ENCODE data around the gene LCK. TPM values are rescaled to one million over a fixed set of nuclear protein-coding genes. Genes with fewer than 3 reads are reported as not detected.

LCK gene
- total RNA-seq, 1 experiment from 2014 or later = 51.0 TPM

DNA sequence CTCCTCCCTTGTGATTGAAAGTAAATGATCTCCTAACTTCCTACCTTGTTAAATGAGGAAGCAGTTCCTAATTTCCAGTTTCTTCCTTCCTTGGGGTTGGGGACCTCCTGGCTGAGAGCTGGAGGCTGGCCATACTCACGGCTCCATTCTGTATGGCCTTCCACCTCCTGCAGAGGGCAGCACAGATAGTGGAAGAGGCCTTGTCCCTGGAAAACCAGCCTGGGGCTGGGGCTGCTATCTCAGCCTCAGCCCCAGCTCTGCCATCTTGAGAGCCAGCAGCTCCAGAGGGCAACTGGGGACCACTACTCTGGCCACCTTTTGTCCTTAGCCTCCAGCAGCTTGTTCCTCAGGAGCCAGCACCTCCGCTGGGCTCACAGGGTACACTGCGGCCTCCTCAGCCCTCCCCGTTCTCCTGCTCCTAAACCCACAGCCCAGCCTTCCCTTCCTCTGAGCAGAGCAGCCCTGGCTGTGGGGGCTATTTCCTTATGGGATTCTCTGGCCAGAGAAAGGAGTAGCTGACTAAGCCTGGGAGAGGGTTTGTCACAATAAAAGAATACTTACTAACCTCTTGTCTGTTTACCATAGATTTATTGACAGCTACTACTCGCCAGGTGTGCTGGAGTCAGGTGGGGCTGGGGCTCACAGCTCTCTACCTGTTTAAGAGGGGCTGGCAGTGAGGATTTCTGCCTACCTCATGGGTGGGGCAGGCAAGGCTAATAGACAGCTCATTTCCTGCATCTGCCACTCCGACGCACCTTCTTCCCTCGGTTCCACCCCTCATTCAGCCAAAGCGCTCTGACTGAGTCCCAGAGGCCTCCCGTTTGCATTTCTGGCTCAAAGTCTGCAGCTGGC lies 35.2 kb upstream of the LCK start:
- no peak overlapping the region for H3K4me3 Mint-ChIP-seq
- no peaks in the 10 kb centered on the region for H3K9me3 Mint-ChIP-seq
- TF ChIP-seq, protein P1, sequence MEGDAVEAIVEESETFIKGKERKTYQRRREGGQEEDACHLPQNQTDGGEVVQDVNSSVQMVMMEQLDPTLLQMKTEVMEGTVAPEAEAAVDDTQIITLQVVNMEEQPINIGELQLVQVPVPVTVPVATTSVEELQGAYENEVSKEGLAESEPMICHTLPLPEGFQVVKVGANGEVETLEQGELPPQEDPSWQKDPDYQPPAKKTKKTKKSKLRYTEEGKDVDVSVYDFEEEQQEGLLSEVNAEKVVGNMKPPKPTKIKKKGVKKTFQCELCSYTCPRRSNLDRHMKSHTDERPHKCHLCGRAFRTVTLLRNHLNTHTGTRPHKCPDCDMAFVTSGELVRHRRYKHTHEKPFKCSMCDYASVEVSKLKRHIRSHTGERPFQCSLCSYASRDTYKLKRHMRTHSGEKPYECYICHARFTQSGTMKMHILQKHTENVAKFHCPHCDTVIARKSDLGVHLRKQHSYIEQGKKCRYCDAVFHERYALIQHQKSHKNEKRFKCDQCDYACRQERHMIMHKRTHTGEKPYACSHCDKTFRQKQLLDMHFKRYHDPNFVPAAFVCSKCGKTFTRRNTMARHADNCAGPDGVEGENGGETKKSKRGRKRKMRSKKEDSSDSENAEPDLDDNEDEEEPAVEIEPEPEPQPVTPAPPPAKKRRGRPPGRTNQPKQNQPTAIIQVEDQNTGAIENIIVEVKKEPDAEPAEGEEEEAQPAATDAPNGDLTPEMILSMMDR (IDR thresholded peaks at IDR 0.05) = peak; percentile 62; the same call in 1 of the 2 replicates
- TF ChIP-seq, protein P2, sequence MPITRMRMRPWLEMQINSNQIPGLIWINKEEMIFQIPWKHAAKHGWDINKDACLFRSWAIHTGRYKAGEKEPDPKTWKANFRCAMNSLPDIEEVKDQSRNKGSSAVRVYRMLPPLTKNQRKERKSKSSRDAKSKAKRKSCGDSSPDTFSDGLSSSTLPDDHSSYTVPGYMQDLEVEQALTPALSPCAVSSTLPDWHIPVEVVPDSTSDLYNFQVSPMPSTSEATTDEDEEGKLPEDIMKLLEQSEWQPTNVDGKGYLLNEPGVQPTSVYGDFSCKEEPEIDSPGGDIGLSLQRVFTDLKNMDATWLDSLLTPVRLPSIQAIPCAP (CRISPR knock-in tag; IDR thresholded peaks at IDR 0.05) = no peak
- peaks cover 4% of the 10 kb centered on the region; the same call in 1 of the 2 replicates for H3K27me3 Mint-ChIP-seq (ENCODE audit: low read depth)
- ATAC-seq (peak; percentile 97), DNase-seq (ENCODE audit: low spot score) (peak; percentile 78)
- ChIA-PET POLR2A (interaction anchor here (0.6 to 1.3 kb wide), 8 partner anchors 10 to 179 kb away, joined by 3 to 8 read pairs (median 6); partner anchors contain the start of genes BSDC1, CCDC28B, IQCC and MARCKSL1), CTCF (interaction anchor here (0.5 to 2.8 kb wide), 41 partner anchors 10 to 455 kb away, joined by 3 to 69 read pairs (median 5); partner anchors contain the start of genes BSDC1, CCDC28B, FAM167B and FAM229A)
- H3K27ac Mint-ChIP-seq = no peak overlapping the region
- peaks cover 2% of the 10 kb centered on the region; the same call in 1 of the 2 replicates for H3K4me1 Mint-ChIP-seq
- H3K36me3 Mint-ChIP-seq = no peaks in the 10 kb centered on the region; the same call in 1 of the 2 replicates

DNA sequence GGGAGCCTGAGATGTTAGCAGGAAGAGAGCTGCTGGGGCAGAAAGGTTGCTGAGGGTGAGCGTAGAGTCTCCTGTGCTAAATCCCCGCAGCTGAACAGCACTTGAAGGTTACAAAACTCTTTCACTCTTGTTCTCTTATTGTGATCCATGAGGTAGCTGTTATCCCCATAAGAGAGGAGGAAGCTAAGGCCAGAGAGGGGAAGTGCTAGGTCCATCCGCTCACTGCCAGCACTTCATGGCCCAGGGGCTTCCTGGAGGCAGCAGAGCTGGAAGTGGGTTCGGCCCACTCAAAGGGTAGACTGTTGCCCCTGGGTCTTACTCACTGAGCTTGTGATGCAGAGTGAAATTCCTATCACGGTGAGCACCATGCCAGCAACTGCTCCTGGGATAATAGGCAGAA lies 34.5 kb upstream of the LCK start:
- H3K27ac Mint-ChIP-seq = no peak overlapping the region
- H3K36me3 Mint-ChIP-seq = no peaks in the 10 kb centered on the region; the same call in 1 of the 2 replicates
- DNase-seq (ENCODE audit: low spot score) = no peak
- no peak for TF ChIP-seq ZNF232 (CRISPR knock-in tag; IDR thresholded peaks at IDR 0.05)
- TF ChIP-seq ZBTB21 (CRISPR knock-in tag; IDR thresholded peaks at IDR 0.05; ENCODE audit: borderline replicate concordance) = no peak
- ChIA-PET CTCF (interaction anchor here (1.1 to 2.8 kb wide), 10 partner anchors 16 to 262 kb away, joined by 3 to 69 read pairs (median 16); partner anchors contain the start of genes CCDC28B, FAM167B, LCK and TMEM39B), POLR2A (interaction anchor here (0.6 to 1.1 kb wide), 2 partner anchors 119 to 121 kb away, joined by 4 to 8 read pairs; partner anchors contain the start of gene MARCKSL1)
- no peaks in the 10 kb centered on the region for H3K27me3 Mint-ChIP-seq (ENCODE audit: low read depth)
- ATAC-seq = no peak
- H3K4me3 Mint-ChIP-seq = no peak overlapping the region
- no peaks in the 10 kb centered on the region for H3K9me3 Mint-ChIP-seq
- peaks cover 10% of the 10 kb centered on the region for H3K4me1 Mint-ChIP-seq

DNA sequence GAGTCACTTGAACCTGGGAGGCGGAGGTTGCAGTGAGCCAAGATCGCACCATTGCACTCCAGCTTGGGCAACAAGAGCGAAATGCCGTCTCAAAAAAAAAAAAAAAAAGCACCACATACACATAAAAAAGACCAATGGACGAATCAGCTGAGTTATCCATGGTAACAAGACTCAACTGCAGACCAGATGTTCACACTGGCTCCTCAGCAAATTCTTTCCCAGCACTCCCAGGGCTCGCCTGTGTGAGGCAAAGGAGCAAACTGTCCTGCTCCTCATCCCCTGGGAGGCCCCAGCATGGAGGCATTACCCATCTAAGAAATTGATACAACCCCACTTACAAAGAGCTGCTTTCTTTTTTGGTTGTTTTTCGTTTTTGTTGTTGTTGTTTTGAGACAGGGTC lies 32.0 kb upstream of the LCK start:
- no peak overlapping the region for H3K4me3 Mint-ChIP-seq
- H3K36me3 Mint-ChIP-seq = peaks cover 2% of the 10 kb centered on the region; the same call in 1 of the 2 replicates
- TF ChIP-seq HMGA2 (CRISPR knock-in tag; IDR thresholded peaks at IDR 0.05) (no peak), ZNF423 (CRISPR knock-in tag; IDR thresholded peaks at IDR 0.05) (no peak), RELA (CRISPR knock-in tag; IDR thresholded peaks at IDR 0.05; ENCODE audit: borderline replicate concordance) (no peak), TEAD4 (CRISPR knock-in tag; IDR thresholded peaks at IDR 0.05) (no peak), RORB (CRISPR knock-in tag; IDR thresholded peaks at IDR 0.05) (no peak), PRRX2 (CRISPR knock-in tag; IDR thresholded peaks at IDR 0.05) (no peak), ZNF138 (CRISPR knock-in tag; conservative IDR thresholded peaks at IDR 0.05) (no peak)
- TF ChIP-seq, protein P3, sequence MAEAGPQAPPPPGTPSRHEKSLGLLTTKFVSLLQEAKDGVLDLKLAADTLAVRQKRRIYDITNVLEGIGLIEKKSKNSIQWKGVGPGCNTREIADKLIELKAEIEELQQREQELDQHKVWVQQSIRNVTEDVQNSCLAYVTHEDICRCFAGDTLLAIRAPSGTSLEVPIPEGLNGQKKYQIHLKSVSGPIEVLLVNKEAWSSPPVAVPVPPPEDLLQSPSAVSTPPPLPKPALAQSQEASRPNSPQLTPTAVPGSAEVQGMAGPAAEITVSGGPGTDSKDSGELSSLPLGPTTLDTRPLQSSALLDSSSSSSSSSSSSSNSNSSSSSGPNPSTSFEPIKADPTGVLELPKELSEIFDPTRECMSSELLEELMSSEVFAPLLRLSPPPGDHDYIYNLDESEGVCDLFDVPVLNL (CRISPR knock-in tag; IDR thresholded peaks at IDR 0.05; ENCODE audit: borderline replicate concordance, low read depth) = no peak
- TF ChIP-seq, protein P4, sequence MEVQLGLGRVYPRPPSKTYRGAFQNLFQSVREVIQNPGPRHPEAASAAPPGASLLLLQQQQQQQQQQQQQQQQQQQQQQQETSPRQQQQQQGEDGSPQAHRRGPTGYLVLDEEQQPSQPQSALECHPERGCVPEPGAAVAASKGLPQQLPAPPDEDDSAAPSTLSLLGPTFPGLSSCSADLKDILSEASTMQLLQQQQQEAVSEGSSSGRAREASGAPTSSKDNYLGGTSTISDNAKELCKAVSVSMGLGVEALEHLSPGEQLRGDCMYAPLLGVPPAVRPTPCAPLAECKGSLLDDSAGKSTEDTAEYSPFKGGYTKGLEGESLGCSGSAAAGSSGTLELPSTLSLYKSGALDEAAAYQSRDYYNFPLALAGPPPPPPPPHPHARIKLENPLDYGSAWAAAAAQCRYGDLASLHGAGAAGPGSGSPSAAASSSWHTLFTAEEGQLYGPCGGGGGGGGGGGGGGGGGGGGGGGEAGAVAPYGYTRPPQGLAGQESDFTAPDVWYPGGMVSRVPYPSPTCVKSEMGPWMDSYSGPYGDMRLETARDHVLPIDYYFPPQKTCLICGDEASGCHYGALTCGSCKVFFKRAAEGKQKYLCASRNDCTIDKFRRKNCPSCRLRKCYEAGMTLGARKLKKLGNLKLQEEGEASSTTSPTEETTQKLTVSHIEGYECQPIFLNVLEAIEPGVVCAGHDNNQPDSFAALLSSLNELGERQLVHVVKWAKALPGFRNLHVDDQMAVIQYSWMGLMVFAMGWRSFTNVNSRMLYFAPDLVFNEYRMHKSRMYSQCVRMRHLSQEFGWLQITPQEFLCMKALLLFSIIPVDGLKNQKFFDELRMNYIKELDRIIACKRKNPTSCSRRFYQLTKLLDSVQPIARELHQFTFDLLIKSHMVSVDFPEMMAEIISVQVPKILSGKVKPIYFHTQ (CRISPR knock-in tag; IDR thresholded peaks at IDR 0.05) = no peak
- TF ChIP-seq, protein P5, sequence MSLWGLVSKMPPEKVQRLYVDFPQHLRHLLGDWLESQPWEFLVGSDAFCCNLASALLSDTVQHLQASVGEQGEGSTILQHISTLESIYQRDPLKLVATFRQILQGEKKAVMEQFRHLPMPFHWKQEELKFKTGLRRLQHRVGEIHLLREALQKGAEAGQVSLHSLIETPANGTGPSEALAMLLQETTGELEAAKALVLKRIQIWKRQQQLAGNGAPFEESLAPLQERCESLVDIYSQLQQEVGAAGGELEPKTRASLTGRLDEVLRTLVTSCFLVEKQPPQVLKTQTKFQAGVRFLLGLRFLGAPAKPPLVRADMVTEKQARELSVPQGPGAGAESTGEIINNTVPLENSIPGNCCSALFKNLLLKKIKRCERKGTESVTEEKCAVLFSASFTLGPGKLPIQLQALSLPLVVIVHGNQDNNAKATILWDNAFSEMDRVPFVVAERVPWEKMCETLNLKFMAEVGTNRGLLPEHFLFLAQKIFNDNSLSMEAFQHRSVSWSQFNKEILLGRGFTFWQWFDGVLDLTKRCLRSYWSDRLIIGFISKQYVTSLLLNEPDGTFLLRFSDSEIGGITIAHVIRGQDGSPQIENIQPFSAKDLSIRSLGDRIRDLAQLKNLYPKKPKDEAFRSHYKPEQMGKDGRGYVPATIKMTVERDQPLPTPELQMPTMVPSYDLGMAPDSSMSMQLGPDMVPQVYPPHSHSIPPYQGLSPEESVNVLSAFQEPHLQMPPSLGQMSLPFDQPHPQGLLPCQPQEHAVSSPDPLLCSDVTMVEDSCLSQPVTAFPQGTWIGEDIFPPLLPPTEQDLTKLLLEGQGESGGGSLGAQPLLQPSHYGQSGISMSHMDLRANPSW (CRISPR knock-in tag; conservative IDR thresholded peaks at IDR 0.05; ENCODE audit: low read depth) = no peak
- TF ChIP-seq, protein P6, sequence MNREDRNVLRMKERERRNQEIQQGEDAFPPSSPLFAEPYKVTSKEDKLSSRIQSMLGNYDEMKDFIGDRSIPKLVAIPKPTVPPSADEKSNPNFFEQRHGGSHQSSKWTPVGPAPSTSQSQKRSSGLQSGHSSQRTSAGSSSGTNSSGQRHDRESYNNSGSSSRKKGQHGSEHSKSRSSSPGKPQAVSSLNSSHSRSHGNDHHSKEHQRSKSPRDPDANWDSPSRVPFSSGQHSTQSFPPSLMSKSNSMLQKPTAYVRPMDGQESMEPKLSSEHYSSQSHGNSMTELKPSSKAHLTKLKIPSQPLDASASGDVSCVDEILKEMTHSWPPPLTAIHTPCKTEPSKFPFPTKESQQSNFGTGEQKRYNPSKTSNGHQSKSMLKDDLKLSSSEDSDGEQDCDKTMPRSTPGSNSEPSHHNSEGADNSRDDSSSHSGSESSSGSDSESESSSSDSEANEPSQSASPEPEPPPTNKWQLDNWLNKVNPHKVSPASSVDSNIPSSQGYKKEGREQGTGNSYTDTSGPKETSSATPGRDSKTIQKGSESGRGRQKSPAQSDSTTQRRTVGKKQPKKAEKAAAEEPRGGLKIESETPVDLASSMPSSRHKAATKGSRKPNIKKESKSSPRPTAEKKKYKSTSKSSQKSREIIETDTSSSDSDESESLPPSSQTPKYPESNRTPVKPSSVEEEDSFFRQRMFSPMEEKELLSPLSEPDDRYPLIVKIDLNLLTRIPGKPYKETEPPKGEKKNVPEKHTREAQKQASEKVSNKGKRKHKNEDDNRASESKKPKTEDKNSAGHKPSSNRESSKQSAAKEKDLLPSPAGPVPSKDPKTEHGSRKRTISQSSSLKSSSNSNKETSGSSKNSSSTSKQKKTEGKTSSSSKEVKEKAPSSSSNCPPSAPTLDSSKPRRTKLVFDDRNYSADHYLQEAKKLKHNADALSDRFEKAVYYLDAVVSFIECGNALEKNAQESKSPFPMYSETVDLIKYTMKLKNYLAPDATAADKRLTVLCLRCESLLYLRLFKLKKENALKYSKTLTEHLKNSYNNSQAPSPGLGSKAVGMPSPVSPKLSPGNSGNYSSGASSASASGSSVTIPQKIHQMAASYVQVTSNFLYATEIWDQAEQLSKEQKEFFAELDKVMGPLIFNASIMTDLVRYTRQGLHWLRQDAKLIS (CRISPR knock-in tag; IDR thresholded peaks at IDR 0.05; ENCODE audit: borderline replicate concordance) = no peak

More for the DNA sequence above, 32.0 kb upstream of the LCK start:
- H3K4me1 Mint-ChIP-seq = peaks cover 13% of the 10 kb centered on the region
- no peak for DNase-seq (ENCODE audit: low spot score)
- H3K27me3 Mint-ChIP-seq (ENCODE audit: low read depth) = no peaks in the 10 kb centered on the region
- ChIA-PET CTCF (interaction anchor here (0.6 to 1.2 kb wide), 2 partner anchors 21 to 29 kb away, joined by 3 read pairs; no protein-coding TSS in a partner anchor), POLR2A (interaction anchor here (0.6 kb wide), 2 partner anchors 99 to 113 kb away, joined by 3 read pairs; no protein-coding TSS in a partner anchor)
- no peak for ATAC-seq
- H3K9me3 Mint-ChIP-seq = no peaks in the 10 kb centered on the region
- no peak overlapping the region for H3K27ac Mint-ChIP-seq
